DOHH2 (cell line): Measurements from ENCODE around the gene TPRN.

Source experiments
- H3F3A ChIP-seq: fragments of 200-600 bp; sonication (generic), shearing (Covaris generic); 2 replicates; pipeline ENCODE4 v1.6.0; 2016; ENCODE audit warnings: antibody characterized with exemption, mild to moderate bottlenecking; ENCODE audit not compliant: control insufficient read depth, insufficient read depth
- H3K27ac ChIP-seq: fragments of 200-600 bp; sonication (generic); 2 replicates; pipeline ENCODE4 v1.5.1; 2014; ENCODE audit warnings: low read depth, mild to moderate bottlenecking, low read length, moderate library complexity
- H3K27me3 ChIP-seq: fragments of 200-600 bp; sonication (generic); 2 replicates; pipeline ENCODE4 v1.6.1; 2014; ENCODE audit warnings: mild to moderate bottlenecking, low read length, mixed read lengths; ENCODE audit not compliant: control insufficient read depth
- H3K36me3 ChIP-seq: fragments of 200-600 bp; sonication (generic); 2 replicates; pipeline ENCODE4 v1.6.1; 2014; ENCODE audit warnings: mild to moderate bottlenecking, low read length, moderate library complexity, mixed read lengths; ENCODE audit not compliant: control insufficient read depth
- H3K4me1 ChIP-seq: fragments of 200-600 bp; sonication (generic); 2 replicates; pipeline ENCODE4 v1.6.1; 2014; ENCODE audit warnings: mild to moderate bottlenecking, low read length, mixed read lengths; ENCODE audit not compliant: control insufficient read depth
- H3K4me2 ChIP-seq: fragments of 200-600 bp; sonication (generic); 2 replicates; pipeline ENCODE4 v1.6.0; 2014; ENCODE audit warnings: mild to moderate bottlenecking, low read length, moderate library complexity
- H3K4me3 ChIP-seq: fragments of 200-600 bp; sonication (generic); 2 replicates; pipeline ENCODE4 v1.5.1; 2014; ENCODE audit warnings: mild to moderate bottlenecking, low read length, mixed read lengths
- H3K79me2 ChIP-seq: fragments of 200-600 bp; sonication (generic); 2 replicates; pipeline ENCODE4 v1.6.1; 2014; ENCODE audit warnings: mild to moderate bottlenecking, low read length, mixed read lengths; ENCODE audit not compliant: control insufficient read depth
- H3K9me2 ChIP-seq: fragments of 200-600 bp; sonication (generic); replicated peaks from 2 replicates; pipeline ENCODE4 v1.6.1; 2014; ENCODE audit warnings: mild to moderate bottlenecking, low read length, mixed read lengths; ENCODE audit not compliant: control insufficient read depth
- H3K9me3 ChIP-seq: fragments of 200-600 bp; sonication (generic); 2 replicates; pipeline ENCODE4 v1.6.1; 2014; ENCODE audit warnings: antibody characterized with exemption, low read length, mixed read lengths; ENCODE audit not compliant: control insufficient read depth, insufficient read depth
- H4K20me1 ChIP-seq: fragments of 200-600 bp; sonication (generic); 2 replicates; pipeline ENCODE4 v1.6.0; 2014; ENCODE audit warnings: low read depth, mild to moderate bottlenecking, antibody characterized with exemption, low read length, moderate library complexity; ENCODE audit not compliant: control insufficient read depth, insufficient read depth
- CTCF ChIP-seq: fragments of 200-600 bp; sonication (generic); IDR thresholded peaks from one replicate; pipeline ENCODE4 v1.5.1; 2014; ENCODE audit warnings: antibody characterized with exemption, mild to moderate bottlenecking, low read depth, low read length; ENCODE audit not compliant: poor library complexity, severe bottlenecking
- EZH2phosphoT487 ChIP-seq: fragments of 200-600 bp; sonication (generic); IDR thresholded peaks from 2 replicates; pipeline ENCODE4 v1.6.1; 2017; ENCODE audit warnings: borderline replicate concordance, mild to moderate bottlenecking, antibody characterized with exemption, low read length, moderate library complexity, mixed read lengths

TPRN gene

GRCh38 chr9:137232510-137232909, 32.0 kb upstream of the TPRN start:
- Histone ChIP-seq H3K4me2 (no peak overlapping the region), H3F3A (no peaks in the 10 kb centered on the region), H3K9me2 (no peaks in the 10 kb centered on the region), H3K9me3 (no peaks in the 10 kb centered on the region), H3K27ac (no peak overlapping the region), H4K20me1 (no peaks in the 10 kb centered on the region), H3K4me1 (peaks cover 37% of the 10 kb centered on the region), H3K27me3 (peaks cover 13% of the 10 kb centered on the region), H3K36me3 (no peaks in the 10 kb centered on the region), H3K79me2 (peaks cover 7% of the 10 kb centered on the region), H3K4me3 (no peak overlapping the region)
- TF ChIP-seq EZH2phosphoT487 (no peak), CTCF (no peak)

GRCh38 chr9:137232101-137232500, 31.6 kb upstream of the TPRN start:
- TF ChIP-seq CTCF (no peak), EZH2phosphoT487 (no peak)
- peaks cover 3% of the 10 kb centered on the region for H3K79me2 ChIP-seq
- no peaks in the 10 kb centered on the region for H3K36me3 ChIP-seq
- H3K27ac ChIP-seq = no peak overlapping the region
- no peaks in the 10 kb centered on the region for H3F3A ChIP-seq
- H3K9me2 ChIP-seq = no peaks in the 10 kb centered on the region
- no peak overlapping the region for H3K4me2 ChIP-seq
- peaks cover 37% of the 10 kb centered on the region for H3K4me1 ChIP-seq
- H4K20me1 ChIP-seq = no peaks in the 10 kb centered on the region
- H3K4me3 ChIP-seq = no peak overlapping the region
- H3K9me3 ChIP-seq = no peaks in the 10 kb centered on the region
- H3K27me3 ChIP-seq = peaks cover 13% of the 10 kb centered on the region

GRCh38 chr9:137231372-137232039, 31.0 kb upstream of the TPRN start:
- no peaks in the 10 kb centered on the region for H3K36me3 ChIP-seq
- H3K4me2 ChIP-seq = no peak overlapping the region
- H3K9me2 ChIP-seq = no peaks in the 10 kb centered on the region
- H3K4me3 ChIP-seq = no peak overlapping the region
- H3K9me3 ChIP-seq = no peaks in the 10 kb centered on the region
- peaks cover 13% of the 10 kb centered on the region for H3K27me3 ChIP-seq
- H3K27ac ChIP-seq = no peak overlapping the region
- TF ChIP-seq EZH2phosphoT487 = no peak
- TF ChIP-seq CTCF = no peak
- no peaks in the 10 kb centered on the region for H3F3A ChIP-seq
- H4K20me1 ChIP-seq = no peaks in the 10 kb centered on the region
- H3K4me1 ChIP-seq = peaks cover 33% of the 10 kb centered on the region
- no peaks in the 10 kb centered on the region for H3K79me2 ChIP-seq
